ENCODE measurements around the gene MYO18B. TPM values are rescaled to one million over a fixed set of nuclear protein-coding genes. Genes with fewer than 3 reads are reported as not detected.

The MYO18B gene
- total RNA-seq, 1 experiment from 2014 or later: 0.07 TPM

DNA sequence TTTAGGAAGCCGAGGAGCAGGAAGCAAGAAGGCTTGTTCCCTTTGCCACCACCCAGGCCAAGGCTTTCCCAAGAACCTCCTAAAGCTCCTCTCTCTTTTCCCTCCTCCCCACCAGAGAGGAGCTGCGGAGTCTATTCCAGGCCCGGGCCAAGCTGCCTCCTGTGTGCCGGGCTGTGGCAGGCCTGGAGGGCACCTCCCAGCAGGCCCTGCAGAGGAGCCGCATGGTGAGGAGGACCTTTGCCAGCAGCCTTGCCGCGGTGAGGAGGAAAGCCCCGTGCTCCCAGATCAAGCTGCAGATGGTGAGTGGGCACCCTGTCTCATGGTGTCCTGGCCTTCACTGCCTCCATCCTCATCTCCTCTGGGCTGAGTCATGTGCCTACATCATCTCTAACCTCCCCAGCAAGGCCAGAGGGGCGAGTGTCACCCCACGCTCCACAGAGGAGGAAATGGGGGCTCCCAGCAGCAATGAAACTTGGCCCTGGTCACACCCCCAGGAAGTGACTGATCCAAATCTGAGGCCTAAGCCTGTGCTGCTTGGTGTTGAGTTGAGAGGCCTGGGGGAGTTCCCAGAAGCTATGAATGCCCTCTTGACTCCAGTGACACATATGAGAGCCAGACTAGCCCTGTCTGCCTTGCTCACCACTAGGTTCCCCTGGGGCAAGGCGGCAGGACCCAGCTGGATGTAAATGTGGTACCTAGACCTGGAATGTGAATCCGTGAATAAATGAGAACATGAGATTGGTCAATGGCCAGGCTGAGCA lies 104.2 kb downstream of the MYO18B start:
- H3K27me3 ChIP-seq (replicated peaks; ENCODE audit: control insufficient read depth, insufficient read depth, low read length): no peaks in the 10 kb centered on the region
- intact Hi-C loops (cut with micrococcal nuclease; ENCODE audit: unreplicated experiment): no loop called here
- Mint-ChIP-seq H3K27ac (ENCODE audit: unreplicated experiment) (no peak overlapping the region), H3K27me3 (ENCODE audit: insufficient read depth, unreplicated experiment) (peaks cover 5% of the 10 kb centered on the region), H3K4me1 (ENCODE audit: low read depth, unreplicated experiment) (no peaks in the 10 kb centered on the region), H3K4me3 (ENCODE audit: unreplicated experiment) (no peak overlapping the region), H3K36me3 (ENCODE audit: insufficient read depth, unreplicated experiment) (no peaks in the 10 kb centered on the region), H3K9me3 (ENCODE audit: unreplicated experiment) (no peaks in the 10 kb centered on the region)
- TF ChIP-seq, protein P1, sequence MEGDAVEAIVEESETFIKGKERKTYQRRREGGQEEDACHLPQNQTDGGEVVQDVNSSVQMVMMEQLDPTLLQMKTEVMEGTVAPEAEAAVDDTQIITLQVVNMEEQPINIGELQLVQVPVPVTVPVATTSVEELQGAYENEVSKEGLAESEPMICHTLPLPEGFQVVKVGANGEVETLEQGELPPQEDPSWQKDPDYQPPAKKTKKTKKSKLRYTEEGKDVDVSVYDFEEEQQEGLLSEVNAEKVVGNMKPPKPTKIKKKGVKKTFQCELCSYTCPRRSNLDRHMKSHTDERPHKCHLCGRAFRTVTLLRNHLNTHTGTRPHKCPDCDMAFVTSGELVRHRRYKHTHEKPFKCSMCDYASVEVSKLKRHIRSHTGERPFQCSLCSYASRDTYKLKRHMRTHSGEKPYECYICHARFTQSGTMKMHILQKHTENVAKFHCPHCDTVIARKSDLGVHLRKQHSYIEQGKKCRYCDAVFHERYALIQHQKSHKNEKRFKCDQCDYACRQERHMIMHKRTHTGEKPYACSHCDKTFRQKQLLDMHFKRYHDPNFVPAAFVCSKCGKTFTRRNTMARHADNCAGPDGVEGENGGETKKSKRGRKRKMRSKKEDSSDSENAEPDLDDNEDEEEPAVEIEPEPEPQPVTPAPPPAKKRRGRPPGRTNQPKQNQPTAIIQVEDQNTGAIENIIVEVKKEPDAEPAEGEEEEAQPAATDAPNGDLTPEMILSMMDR (IDR thresholded peaks at IDR 0.05; ENCODE audit: insufficient read depth in 1 of 2, low read depth in 1 of 2, low read length in 1 of 2, severe bottlenecking in 1 of 2, unreplicated experiment in 1 of 2): no peak
- ChIA-PET CTCF (no interaction called here), POLR2A (no interaction called here)
- H3K9me3 ChIP-seq: no peaks in the 10 kb centered on the region
- no peaks in the 10 kb centered on the region for H3K4me1 ChIP-seq
- H3K4me3 ChIP-seq (ENCODE audit: low read depth, low read length): no peak overlapping the region
- no peaks in the 10 kb centered on the region for H3K36me3 ChIP-seq (ENCODE audit: control insufficient read depth, insufficient read depth, low read length)
- DNase-seq: no peak
- BruUV-seq (replicated peaks): no TSS peak

DNA sequence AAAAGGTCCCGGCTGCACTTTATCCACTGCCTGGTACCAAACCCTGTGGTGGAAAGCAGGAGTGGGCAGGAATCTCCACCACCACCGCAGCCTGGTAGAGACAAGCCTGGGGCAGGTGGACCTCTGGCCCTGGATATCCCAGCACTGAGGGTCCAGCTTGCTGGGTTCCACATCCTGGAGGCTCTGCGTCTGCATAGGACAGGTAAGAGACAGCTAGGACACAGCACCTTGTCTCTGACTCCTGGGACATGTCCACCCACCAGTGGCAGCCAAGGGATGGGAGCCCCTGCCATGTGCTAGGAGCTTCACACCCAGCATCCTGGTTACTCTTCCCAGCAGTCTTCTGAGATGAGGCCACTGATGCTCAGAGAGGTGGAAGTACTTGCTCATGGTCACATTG lies 105.5 kb downstream of the MYO18B start:
- no peaks in the 10 kb centered on the region for H3K36me3 ChIP-seq (ENCODE audit: control insufficient read depth, insufficient read depth, low read length)
- H3K27me3 ChIP-seq (replicated peaks; ENCODE audit: control insufficient read depth, insufficient read depth, low read length): no peaks in the 10 kb centered on the region
- no peaks in the 10 kb centered on the region for H3K4me1 ChIP-seq
- CTCF ChIA-PET: no interaction called here
- DNase-seq: no peak
- no peaks in the 10 kb centered on the region for H3K9me3 ChIP-seq
- no peaks in the 10 kb centered on the region for H3K9me3 Mint-ChIP-seq (ENCODE audit: unreplicated experiment)
- no peak overlapping the region for H3K4me3 ChIP-seq (ENCODE audit: low read depth, low read length)
- no TSS peak for BruUV-seq (replicated peaks)
- no peak overlapping the region for H3K4me3 Mint-ChIP-seq (ENCODE audit: unreplicated experiment)
- intact Hi-C loops (cut with micrococcal nuclease; ENCODE audit: unreplicated experiment): no loop called here
- H3K27me3 Mint-ChIP-seq (ENCODE audit: insufficient read depth, unreplicated experiment): peaks cover 8% of the 10 kb centered on the region
- POLR2A ChIA-PET: no interaction called here
- no peaks in the 10 kb centered on the region for H3K4me1 Mint-ChIP-seq (ENCODE audit: low read depth, unreplicated experiment)
- TF ChIP-seq, protein P1 (IDR thresholded peaks at IDR 0.05; ENCODE audit: insufficient read depth in 1 of 2, low read depth in 1 of 2, low read length in 1 of 2, severe bottlenecking in 1 of 2, unreplicated experiment in 1 of 2): no peak
- no peaks in the 10 kb centered on the region for H3K36me3 Mint-ChIP-seq (ENCODE audit: insufficient read depth, unreplicated experiment)
- H3K27ac Mint-ChIP-seq (ENCODE audit: unreplicated experiment): no peak overlapping the region

DNA sequence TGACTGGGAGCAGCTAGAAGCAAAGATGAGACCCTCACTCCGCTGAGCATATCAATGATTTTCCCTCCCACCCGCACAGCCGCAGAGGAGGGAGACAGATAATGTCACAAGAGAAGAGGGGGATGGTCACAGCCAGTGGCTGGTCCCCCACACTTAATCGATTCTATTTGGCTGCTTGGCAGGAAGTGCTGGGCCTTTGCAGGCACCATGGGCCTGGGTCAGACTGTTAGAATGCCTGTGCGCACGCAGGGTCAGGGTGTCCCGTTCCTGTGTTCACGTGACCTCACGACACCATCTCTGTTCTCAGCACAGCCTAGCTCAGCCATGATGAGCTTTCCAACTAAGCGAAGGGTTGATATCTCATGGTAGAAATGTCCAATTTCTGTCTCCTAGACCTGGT lies 107.0 kb downstream of the MYO18B start:
- Histone ChIP-seq H3K4me1 (no peaks in the 10 kb centered on the region), H3K27me3 (replicated peaks; ENCODE audit: control insufficient read depth, insufficient read depth, low read length) (no peaks in the 10 kb centered on the region), H3K36me3 (ENCODE audit: control insufficient read depth, insufficient read depth, low read length) (no peaks in the 10 kb centered on the region), H3K9me3 (no peaks in the 10 kb centered on the region), H3K4me3 (ENCODE audit: low read depth, low read length) (no peak overlapping the region)
- H3K27me3 Mint-ChIP-seq (ENCODE audit: insufficient read depth, unreplicated experiment): peaks cover 8% of the 10 kb centered on the region
- POLR2A ChIA-PET: no interaction called here
- intact Hi-C loops (cut with micrococcal nuclease; ENCODE audit: unreplicated experiment): no loop called here
- BruUV-seq (replicated peaks): no TSS peak
- no peak overlapping the region for H3K4me3 Mint-ChIP-seq (ENCODE audit: unreplicated experiment)
- no peaks in the 10 kb centered on the region for H3K9me3 Mint-ChIP-seq (ENCODE audit: unreplicated experiment)
- CTCF ChIA-PET: no interaction called here
- no peak overlapping the region for H3K27ac Mint-ChIP-seq (ENCODE audit: unreplicated experiment)
- no peak for DNase-seq
- H3K4me1 Mint-ChIP-seq (ENCODE audit: low read depth, unreplicated experiment): no peaks in the 10 kb centered on the region
- no peaks in the 10 kb centered on the region for H3K36me3 Mint-ChIP-seq (ENCODE audit: insufficient read depth, unreplicated experiment)
- TF ChIP-seq, protein P1 (IDR thresholded peaks at IDR 0.05; ENCODE audit: insufficient read depth in 1 of 2, low read depth in 1 of 2, low read length in 1 of 2, severe bottlenecking in 1 of 2, unreplicated experiment in 1 of 2): no peak
